ENCODE measurements around the gene CSTB. TPM values are rescaled to one million over a fixed set of nuclear protein-coding genes. Genes with fewer than 3 reads are reported as not detected.

The CSTB gene
- total and polyA plus RNA-seq, 2 experiments from 2014 or later = 24.1 to 120 TPM

GRCh38 chr21:43767984-43768867 lies 7.9 kb downstream of the CSTB start:
- 62% methylated on average over 32 of the region's 34 CpGs for WGBS (ENCODE audit: low lambda C conversion rate, missing lambda C conversion rate)
- H3K9me2 ChIP-seq (replicated peaks; ENCODE audit: insufficient read depth) = no peaks in the 10 kb centered on the region
- no peaks in the 10 kb centered on the region for H4K20me1 ChIP-seq (ENCODE audit: insufficient read depth, poor library complexity, severe bottlenecking)
- DNase-seq (ENCODE audit: low spot score) = peak; percentile 88
- no peaks in the 10 kb centered on the region for H3K9me3 ChIP-seq (ENCODE audit: low read depth)
- no peaks in the 10 kb centered on the region for H3K36me3 ChIP-seq (replicated peaks; ENCODE audit: insufficient read depth, low read depth)
- peak overlapping the region; percentile 44 for H3K4me2 ChIP-seq
- peak overlapping the region; percentile 97 for H3K27ac ChIP-seq
- TF ChIP-seq, protein P1, sequence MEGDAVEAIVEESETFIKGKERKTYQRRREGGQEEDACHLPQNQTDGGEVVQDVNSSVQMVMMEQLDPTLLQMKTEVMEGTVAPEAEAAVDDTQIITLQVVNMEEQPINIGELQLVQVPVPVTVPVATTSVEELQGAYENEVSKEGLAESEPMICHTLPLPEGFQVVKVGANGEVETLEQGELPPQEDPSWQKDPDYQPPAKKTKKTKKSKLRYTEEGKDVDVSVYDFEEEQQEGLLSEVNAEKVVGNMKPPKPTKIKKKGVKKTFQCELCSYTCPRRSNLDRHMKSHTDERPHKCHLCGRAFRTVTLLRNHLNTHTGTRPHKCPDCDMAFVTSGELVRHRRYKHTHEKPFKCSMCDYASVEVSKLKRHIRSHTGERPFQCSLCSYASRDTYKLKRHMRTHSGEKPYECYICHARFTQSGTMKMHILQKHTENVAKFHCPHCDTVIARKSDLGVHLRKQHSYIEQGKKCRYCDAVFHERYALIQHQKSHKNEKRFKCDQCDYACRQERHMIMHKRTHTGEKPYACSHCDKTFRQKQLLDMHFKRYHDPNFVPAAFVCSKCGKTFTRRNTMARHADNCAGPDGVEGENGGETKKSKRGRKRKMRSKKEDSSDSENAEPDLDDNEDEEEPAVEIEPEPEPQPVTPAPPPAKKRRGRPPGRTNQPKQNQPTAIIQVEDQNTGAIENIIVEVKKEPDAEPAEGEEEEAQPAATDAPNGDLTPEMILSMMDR (IDR thresholded peaks at IDR 0.05; ENCODE audit: poor library complexity) = no peak
- no peak for TF ChIP-seq EZH2phosphoT487 (IDR thresholded peaks at IDR 0.05; ENCODE audit: low read depth, severe bottlenecking, unreplicated experiment)
- TF ChIP-seq EZH2 (IDR thresholded peaks at IDR 0.05; ENCODE audit: borderline replicate concordance) = no peak
- no peaks in the 10 kb centered on the region for H3K27me3 ChIP-seq
- peaks cover under 1% of the 10 kb centered on the region for H3K79me2 ChIP-seq
- H3K4me3 ChIP-seq = no peak overlapping the region
- H2AFZ ChIP-seq = peak overlapping the region; percentile 25
- H3K4me1 ChIP-seq (ENCODE audit: insufficient read depth) = peaks cover 20% of the 10 kb centered on the region

DNA sequence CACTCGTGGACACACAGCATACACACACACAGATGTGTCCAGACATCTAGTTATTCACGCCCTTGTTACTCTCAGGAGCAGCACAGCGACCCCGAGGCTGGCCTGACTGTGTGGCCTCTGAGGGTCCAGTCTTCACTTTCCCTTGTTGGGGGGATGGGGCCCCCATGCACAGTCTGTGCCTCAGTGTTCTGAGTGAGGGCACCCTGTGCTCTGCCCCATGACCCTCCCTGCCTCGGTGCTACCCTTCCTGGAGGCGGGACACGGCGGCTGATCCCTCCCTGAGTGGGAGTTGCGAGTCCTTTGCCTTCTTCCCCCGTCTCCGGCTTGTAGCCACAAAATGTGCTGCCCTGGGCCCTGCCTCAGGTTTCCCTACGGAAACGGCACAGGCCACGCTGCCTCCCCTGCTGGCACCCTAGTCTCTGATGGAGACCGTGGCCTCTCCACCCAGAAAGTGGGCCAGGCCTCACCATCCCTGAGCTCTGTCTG lies 8.6 kb downstream of the CSTB start:
- no peaks in the 10 kb centered on the region for H3K36me3 ChIP-seq (replicated peaks; ENCODE audit: insufficient read depth, low read depth)
- peak overlapping the region; percentile 44 for H3K4me2 ChIP-seq
- no peaks in the 10 kb centered on the region for H3K27me3 ChIP-seq
- no peaks in the 10 kb centered on the region for H4K20me1 ChIP-seq (ENCODE audit: insufficient read depth, poor library complexity, severe bottlenecking)
- H3K79me2 ChIP-seq = no peaks in the 10 kb centered on the region
- no peaks in the 10 kb centered on the region for H3K9me3 ChIP-seq (ENCODE audit: low read depth)
- WGBS (ENCODE audit: low lambda C conversion rate, missing lambda C conversion rate) = 96% methylated on average over 14 of the region's 15 CpGs
- H3K4me1 ChIP-seq (ENCODE audit: insufficient read depth) = peaks cover 20% of the 10 kb centered on the region
- peak overlapping the region; percentile 97 for H3K27ac ChIP-seq
- H3K9me2 ChIP-seq (replicated peaks; ENCODE audit: insufficient read depth) = no peaks in the 10 kb centered on the region
- no peak for DNase-seq (ENCODE audit: low spot score)
- H3K4me3 ChIP-seq = no peak overlapping the region
- no peak overlapping the region for H2AFZ ChIP-seq
- TF ChIP-seq EZH2 (IDR thresholded peaks at IDR 0.05; ENCODE audit: borderline replicate concordance) (no peak), EZH2phosphoT487 (IDR thresholded peaks at IDR 0.05; ENCODE audit: low read depth, severe bottlenecking, unreplicated experiment) (no peak)
- TF ChIP-seq, protein P1 (IDR thresholded peaks at IDR 0.05; ENCODE audit: poor library complexity) = no peak

DNA sequence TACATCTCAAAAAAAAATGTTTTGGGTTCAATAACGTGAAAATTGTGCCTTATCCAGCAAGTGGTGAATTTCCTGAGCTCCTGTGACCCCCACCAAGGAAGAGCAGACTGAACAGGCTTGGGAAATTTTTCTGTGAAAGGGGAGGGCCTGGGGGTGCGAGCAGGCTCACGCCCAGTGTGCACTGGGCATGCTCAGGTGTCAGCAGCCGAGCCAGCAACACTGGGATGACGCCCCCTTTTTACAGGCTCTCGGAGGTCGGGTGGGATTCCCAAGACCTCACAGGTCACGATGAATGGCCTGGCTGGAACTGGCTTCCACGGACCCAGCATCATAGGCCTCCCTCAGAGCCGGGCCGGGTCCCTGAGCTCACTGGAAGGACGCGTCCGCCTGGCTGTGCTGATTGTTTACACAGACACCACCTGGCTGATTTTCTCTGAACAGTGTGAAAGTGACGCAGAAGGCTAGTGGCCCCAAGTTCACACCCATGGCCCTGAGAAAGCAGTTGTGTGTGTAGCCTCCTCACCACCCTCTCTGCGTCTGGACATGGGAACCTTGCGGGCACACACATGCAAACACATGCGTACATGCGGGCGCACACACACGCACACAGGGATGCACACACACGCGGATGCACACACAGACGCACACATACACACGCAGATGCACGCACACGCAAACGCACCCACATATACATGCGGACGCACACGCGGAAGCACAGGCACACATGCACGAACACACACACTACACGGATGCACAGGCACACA lies 9.2 kb downstream of the CSTB start:
- peak; percentile 67 for DNase-seq (ENCODE audit: low spot score)
- Histone ChIP-seq H3K9me2 (replicated peaks; ENCODE audit: insufficient read depth) (no peaks in the 10 kb centered on the region), H3K27me3 (no peaks in the 10 kb centered on the region), H3K79me2 (no peaks in the 10 kb centered on the region), H3K4me2 (no peak overlapping the region), H3K27ac (peak overlapping the region; percentile 97), H2AFZ (no peak overlapping the region), H3K36me3 (replicated peaks; ENCODE audit: insufficient read depth, low read depth) (no peaks in the 10 kb centered on the region), H3K4me3 (no peak overlapping the region), H4K20me1 (ENCODE audit: insufficient read depth, poor library complexity, severe bottlenecking) (no peaks in the 10 kb centered on the region), H3K9me3 (ENCODE audit: low read depth) (no peaks in the 10 kb centered on the region), H3K4me1 (ENCODE audit: insufficient read depth) (peaks cover 20% of the 10 kb centered on the region)
- WGBS (ENCODE audit: low lambda C conversion rate, missing lambda C conversion rate) = 83% methylated on average over 34 of the region's 34 CpGs
- TF ChIP-seq EZH2 (IDR thresholded peaks at IDR 0.05; ENCODE audit: borderline replicate concordance) (no peak), EZH2phosphoT487 (IDR thresholded peaks at IDR 0.05; ENCODE audit: low read depth, severe bottlenecking, unreplicated experiment) (no peak)
- TF ChIP-seq, protein P1 (IDR thresholded peaks at IDR 0.05; ENCODE audit: poor library complexity) = no peak

All from hepatocyte (in vitro differentiated cells).